Epithelial cell of prostate (primary cell): Measurements from ENCODE around the gene NPB.

Experiments
- DNase-seq: peaks from one replicate; pipeline ENCODE4 v3.0.0-alpha.2; 2011; ENCODE audit warnings: low read depth, low spot score
- H3K27ac ChIP-seq: fragments of 450-650 bp; 2 replicates; pipeline ENCODE4 v1.5.1; 2017; ENCODE audit warnings: mild to moderate bottlenecking

Gene NPB

DNA sequence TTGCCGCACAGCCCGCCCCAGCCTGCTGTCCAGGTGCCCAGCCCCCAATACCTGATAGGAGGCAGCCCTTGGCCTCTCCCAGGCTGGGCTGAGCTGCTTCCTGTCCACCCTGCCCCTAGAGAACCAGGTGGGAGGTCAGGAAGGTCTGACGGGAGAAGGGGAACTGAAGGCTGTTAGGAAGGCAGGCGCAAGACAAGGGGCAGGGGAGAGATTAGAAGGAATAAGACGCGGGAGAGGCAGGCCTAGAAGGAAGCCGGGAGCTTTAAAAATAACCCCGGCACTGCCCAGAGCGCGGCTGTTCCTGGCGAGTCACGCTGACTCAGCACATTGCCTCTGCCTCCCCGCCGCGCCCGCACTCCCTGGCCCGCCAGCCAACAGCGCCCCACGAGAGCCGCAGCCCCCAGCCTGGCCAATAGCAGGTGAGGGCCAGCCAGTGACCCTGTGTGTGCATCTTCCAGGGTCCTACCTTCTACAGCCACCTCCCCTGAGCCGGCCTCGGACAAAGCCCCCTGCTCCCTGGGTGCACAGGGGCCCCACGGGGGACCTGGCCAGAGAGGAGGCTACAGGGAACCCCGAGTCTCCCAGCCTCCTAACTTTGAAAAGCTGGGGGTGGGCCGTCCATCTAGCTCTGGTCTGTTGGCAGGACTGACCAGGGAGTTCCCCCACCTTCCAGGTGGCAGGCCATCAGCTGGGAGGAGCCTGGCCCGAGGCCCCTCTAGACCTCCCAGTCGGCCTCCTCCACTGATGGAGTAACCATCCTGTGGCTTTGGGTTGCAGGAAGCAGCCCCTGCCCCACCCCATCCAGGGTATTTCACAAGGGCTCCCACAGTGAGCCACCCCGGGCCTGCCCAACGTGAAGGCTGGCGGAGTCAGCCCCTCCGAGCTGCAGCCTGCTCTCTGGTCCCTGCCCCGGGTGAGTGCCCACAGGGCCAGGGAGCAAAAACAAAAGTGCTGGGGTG, 21.5 kb downstream of the NPB start:
- peak overlapping the region; percentile 54 for H3K27ac ChIP-seq
- no peak for DNase-seq

DNA sequence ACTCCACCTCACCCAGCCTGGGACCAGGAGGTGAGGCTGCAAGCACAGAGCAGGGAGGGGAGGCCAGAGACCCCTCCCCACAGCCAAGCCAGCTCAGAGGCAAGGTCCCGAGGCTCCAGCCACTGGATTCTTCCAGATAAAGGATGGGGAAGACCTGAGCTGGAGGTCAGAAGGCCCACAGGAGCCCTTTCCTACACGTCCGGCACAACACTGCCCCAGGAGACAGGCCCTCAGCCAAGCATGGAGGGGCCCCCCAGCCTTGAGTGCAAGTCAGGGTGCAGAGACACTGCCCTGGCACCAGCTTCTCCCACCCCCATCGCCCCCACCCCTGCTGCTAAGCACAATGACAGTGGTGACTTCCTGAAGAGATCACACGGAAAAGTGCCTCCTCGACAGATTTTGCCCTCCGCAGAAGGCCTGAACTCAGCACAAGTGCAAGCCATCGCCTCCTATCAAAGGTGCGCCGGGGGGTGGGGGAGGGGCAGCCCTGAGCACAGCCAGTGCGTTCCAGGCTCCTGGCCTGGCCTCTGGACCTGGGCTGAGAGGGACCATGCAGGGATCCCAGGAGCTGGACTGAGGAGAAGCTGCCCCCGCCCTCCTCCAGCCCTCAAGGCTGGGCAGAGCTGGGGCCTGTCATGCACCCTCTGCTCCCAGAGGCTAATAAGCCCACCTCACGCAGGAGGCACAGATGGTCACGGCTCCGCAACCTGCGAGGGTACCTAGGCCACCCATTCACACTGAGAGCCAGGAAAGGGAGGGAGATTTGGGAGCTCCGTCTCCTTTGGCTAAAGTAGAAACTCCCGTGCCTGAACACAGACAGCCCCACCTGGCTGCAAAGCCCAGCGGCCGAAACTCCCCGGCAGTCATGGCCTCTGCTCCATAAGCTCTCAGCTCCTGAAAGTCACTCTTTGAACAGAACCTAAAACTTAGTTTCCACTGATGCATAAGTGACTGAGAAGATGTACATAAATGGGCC, 22.8 kb downstream of the NPB start:
- peak overlapping the region; percentile 54 for H3K27ac ChIP-seq
- no peak for DNase-seq

- no peak for DNase-seq
- H3K27ac ChIP-seq, result peak overlapping the region; percentile 89
Observed at GRCh38 chr17:81925860-81926450, 23.9 kb downstream of the NPB start.

- peak overlapping the region; percentile 89 for H3K27ac ChIP-seq
- DNase-seq, result no peak
Observed at GRCh38 chr17:81926451-81927151, 24.6 kb downstream of the NPB start.

DNA sequence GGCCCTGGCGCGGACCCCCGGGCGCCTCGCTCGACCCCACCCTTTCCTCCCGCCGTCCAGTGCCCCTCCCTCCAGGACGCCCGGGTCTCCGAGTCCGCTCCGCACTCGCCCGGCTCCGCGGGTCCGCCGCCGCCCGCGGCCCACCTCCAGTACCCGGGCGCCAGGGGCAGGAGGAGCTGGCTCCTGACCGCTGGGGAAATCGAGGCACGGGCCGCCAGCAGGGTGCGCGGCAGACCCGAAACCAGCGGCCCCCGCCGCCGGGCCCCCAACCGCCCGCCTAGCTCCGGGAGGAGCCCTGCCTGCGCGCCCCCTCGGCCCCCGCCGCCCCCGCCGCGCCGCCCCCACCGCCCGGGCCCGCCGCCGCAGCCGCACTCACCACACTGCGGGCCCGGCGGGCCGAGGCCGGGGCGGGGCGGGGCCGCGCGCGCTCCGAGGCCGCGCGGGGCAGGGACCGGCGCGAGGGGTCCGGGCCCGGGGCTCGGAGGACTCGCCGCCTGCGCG, 25.2 kb downstream of the NPB start:
- DNase-seq, result no peak
- peak overlapping the region; percentile 89 for H3K27ac ChIP-seq

DNA sequence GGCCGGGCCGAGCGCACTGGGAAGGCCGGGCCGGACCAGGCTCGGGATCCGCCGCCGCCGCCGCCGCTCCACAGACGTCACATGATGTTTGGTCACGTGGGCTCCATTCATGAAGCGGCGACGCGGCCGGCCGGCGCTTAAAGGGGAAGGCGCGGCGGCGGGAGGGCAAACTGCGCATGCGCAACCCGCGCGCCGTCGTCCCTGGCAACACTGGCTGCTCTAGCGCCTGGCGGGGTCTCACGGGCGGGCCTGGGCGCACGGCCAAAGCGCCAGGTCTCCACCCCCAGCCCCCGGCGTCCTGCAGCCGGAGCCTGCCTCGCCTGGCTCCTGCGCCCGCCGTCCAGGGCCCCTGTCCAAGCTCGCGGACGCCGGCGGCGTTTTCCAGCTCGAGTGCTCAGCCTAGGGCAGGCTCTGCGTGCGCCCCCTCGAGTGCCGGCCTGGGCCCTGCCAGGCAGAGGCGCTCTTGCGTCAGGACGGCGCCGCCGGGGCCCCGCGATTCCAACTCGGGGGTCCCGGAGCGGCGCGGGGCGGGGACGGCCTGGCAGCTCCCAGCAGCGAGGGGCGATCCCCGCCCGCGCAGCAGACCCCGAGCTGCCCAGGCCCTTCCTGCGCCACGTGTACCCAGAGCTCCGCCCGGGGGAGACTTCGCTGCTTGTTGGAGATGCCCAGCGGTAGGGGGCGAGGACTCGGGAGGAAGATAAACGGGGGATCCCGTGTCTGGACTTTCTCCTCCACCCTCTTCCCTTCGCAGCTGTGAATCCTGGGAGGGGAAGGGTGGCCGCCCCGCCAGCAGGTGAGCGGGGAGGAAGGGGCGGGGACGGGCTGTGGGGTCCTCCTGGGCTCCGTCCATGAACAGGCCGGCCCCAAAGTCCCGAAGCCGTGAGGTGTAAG, 25.9 kb downstream of the NPB start, which contains the start of gene MAFG:
Gene MAFG, minus strand, starts transcription at position 83 of the 891 bp plus-strand sequence. CDS start 4,550 bp downstream, outside the sequence.
- peak within 1 kb of the TSS; percentile 89 for H3K27ac ChIP-seq
- DNase-seq, result peak; percentile 33

- DNase-seq, result no peak
- H3K27ac ChIP-seq, result no peak overlapping the region
Observed at GRCh38 chr17:81928544-81929252, 26.7 kb downstream of the NPB start.

- H3K27ac ChIP-seq, result no peak overlapping the region
- no peak for DNase-seq
Observed at GRCh38 chr17:81929253-81930141, 27.5 kb downstream of the NPB start.

DNA sequence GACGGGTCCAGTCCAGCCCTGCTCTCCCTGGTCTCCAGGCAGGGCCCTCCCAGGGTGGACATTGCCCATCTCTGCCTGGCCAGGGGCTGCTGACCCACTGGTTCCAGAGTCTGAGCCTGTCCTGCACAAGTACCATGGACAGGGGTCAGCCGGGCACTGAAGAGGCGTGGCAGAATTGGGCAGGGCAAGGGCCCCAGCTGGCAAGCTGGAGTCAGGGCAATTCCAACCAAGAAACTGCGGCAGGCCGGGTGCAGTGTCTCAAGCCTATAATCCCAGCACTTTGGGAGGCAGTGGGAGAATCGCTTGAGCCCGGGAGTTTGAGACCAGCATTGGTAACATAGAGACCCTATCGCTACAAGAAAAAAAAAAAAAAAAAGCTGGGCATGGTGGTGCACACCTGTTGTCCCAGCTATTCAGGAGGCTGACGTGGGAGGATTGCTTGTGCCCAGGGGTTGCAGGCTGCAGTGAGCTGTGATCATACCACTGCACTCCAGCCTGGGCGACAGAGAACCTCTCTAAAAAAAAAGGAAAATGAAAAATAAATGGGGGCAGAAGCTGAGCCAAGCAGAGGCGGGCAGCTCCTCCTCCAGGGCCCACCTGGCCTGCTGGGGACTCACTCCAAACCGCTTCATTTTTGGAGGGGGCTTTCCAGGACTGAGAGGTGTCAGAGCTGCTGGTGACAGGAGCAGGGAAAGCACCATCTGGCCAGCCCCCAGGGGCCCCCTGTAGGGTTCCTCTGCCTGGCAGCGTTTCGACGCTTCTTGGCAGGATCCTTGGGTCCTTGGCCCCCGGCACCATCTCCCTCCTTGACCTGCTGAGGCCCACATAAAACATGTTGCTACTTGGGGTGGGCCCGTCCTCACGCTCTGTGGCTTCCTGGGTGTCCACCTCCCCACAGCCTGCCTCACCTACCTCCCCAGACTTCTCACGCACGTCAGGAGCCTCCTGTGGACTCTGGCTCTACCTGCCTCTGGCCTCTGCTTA, 28.4 kb downstream of the NPB start:
- DNase-seq, result no peak
- H3K27ac ChIP-seq, result no peak overlapping the region

DNA sequence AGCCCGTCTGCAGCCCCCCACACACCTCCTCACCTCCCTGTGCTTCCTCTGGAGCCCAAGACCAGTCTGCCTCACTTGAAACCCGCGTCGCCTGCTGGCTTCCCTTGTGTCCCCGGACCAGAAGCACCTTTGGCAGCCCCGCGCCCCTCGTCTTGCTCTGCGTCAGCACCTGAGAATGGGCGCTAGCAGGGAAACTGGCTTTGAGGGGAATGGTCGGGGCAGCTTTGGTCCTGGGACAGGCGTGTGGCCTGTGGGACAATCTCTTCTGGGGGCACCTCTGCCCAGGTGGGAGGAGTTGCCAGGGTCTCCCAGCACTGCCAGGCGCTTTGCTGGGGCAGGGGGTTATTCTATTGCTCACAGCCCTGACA, 29.1 kb downstream of the NPB start:
- DNase-seq, result no peak

DNA sequence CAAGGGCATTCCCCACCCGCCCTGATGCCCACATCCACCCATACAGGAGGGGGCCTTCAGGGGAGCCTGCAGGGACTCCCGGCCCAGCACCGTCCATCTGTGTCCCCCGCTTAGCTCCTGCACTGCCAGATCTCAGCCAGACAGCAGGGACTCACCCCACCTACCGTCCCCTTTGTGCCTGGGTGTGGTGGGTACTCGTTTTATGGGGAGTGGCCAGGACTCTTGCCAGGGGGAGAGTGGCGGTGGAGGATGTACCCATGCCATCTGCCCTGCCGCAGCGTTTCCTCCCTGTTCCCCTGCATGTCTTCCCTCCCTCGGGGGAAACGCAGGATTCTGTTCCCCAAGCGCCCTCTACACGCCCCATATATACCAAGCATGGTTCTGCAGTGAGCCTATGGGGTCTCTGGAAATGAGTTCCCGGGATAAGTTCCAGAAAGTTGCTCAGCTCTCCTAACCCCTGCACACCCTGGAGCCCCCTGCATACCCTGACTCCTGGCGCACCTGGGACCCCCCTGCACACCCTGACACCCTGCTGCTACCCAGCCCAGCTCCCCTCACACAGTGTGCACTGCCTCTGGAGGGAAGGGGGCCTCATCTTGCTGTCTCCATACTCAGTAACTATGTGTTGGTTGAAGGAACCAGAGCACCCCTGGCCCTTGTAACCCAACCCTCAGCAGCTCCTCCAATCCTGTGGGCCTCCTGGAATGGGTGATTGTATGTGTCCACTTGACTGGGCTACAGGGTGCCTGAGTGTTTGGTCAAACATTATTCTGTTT, 29.7 kb downstream of the NPB start:
- H3K27ac ChIP-seq, result no peak overlapping the region
- DNase-seq, result no peak

More for the DNA sequence above, 29.1 kb downstream of the NPB start:
- no peak overlapping the region for H3K27ac ChIP-seq

DNA sequence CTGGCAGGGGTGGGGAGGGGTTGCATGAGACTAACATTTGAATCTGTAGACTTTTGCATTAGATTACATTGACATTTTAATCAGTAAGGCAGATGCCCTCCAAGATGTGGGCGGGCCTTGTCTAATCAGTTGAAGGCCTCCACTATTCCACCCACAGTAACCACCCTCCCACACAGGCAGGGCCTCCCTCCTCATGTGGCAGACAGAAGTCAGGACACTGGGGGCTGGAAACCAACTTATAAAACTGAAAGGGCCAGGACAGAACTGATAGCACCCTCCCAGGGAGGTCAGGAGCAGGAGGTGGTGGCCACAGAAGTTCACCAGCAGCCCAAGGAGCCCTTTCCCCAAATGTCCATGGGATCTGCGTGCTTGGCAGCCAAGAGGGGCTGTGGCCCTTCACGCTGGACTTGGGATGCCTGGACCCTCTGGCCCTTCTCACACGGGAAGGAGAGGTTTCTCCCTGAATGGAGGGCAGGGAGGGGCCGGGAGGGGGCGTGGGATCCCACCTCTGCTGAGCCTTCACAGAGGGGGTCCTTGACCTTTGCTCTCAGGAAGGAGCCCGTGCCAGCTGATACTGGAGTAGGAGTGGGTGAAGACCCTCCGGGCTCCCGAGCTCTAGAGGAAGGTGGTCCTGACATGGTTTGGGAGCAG, 30.4 kb downstream of the NPB start:
- DNase-seq, result no peak
- H3K27ac ChIP-seq, result no peak overlapping the region

- H3K27ac ChIP-seq, result no peak overlapping the region
- DNase-seq, result no peak
Observed at GRCh38 chr17:81933178-81933699, 31.2 kb downstream of the NPB start.

DNA sequence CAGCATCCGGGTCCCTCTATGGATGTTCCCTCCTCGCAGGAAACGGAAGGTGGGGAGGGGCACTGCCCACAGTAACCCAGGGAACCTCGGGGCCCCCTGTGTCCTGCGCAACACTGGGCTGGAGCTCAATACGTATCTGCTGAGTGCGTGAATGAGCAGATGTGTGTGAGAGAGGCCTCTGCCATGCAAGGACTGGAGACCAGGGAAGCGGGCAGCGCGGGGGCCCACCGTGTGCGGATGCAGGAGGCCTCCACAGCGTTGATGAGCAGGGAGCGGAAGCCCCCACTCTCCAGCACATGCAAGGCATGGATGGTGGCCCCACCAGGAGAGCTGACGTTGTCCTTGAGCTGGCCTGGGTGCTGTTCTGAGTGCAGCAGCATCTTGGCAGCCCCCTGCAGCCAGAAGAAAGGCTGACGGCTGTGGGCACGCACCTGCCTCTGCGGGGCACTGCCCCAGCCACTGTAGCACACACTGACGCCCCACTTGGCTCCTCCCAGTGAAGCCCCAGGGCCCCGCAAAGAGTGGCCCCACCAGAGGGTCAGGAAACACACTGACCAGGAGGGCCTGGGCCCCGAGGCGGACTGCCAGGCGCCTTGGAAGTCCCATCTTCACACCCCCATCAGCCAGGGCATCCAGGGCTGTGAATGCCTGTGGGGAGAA, 32.2 kb downstream of the NPB start:
- no peak overlapping the region for H3K27ac ChIP-seq

More for the DNA sequence above, 32.2 kb downstream of the NPB start:
- DNase-seq, result no peak
